H1 (cell line): ENCODE measurements around the gene MYO15A. TPM values are rescaled to one million over a fixed set of nuclear protein-coding genes. Genes with fewer than 3 reads are reported as not detected.

Source experiments
- ASH2L ChIP-seq: fragments of 200-600, 300-600 bp; sonication (generic); IDR thresholded peaks from one replicate; pipeline ENCODE4 v1.7.1; 2017; ENCODE audit warnings: low read length
- BRCA1 ChIP-seq: IDR thresholded peaks from 2 replicates; pipeline ENCODE4 v1.6.1; 2012; ENCODE audit warnings: low read depth, low read length, improper control_type of control experiment
- CBX8 ChIP-seq: fragments of 300-800, 300-1000 bp; sonication (generic); IDR thresholded peaks from 2 replicates; pipeline ENCODE4 v1.7.1; 2016; ENCODE audit warnings: low read depth, low read length, borderline replicate concordance
- CEBPB ChIP-seq: IDR thresholded peaks from 2 replicates; pipeline ENCODE4 v1.6.1; 2012; ENCODE audit warnings: low read depth, low read length
- CHD7 ChIP-seq: fragments of 300-600 bp; sonication (generic); IDR thresholded peaks from 2 replicates; pipeline ENCODE4 v1.7.1; 2012; ENCODE audit warnings: low read length, moderate library complexity, mild to moderate bottlenecking, inconsistent platforms; ENCODE audit not compliant: insufficient replicate concordance
- NRF1 ChIP-seq: IDR thresholded peaks from 2 replicates; pipeline ENCODE4 v1.6.1; 2011; ENCODE audit warnings: mild to moderate bottlenecking, low read depth, low read length, improper control_type of control experiment
- POU5F1 ChIP-seq: IDR thresholded peaks from 2 replicates; pipeline ENCODE4 v1.6.1; 2011; ENCODE audit warnings: low read depth, mild to moderate bottlenecking, low read length, moderate library complexity
- SUZ12 ChIP-seq: fragments of 200-600 bp; sonication (generic); IDR thresholded peaks from 2 replicates; pipeline ENCODE4 v1.6.1; 2012; ENCODE audit warnings: mild to moderate bottlenecking, inconsistent platforms, low read length, moderate library complexity, mixed read lengths
- ZNF274 ChIP-seq: IDR thresholded peaks from 2 replicates; pipeline ENCODE4 v1.7.0; 2012; ENCODE audit warnings: low read length, borderline replicate concordance; ENCODE audit errors: extremely low read depth
- polyA plus RNA-seq, 7 experiments: library from polyadenylated mRNA; depleted of rRNA in 3 of 7; stranded (reverse) in 5 of 7; unstranded in 2 of 7; fragments of >200 nt in 5 of 7; fragments of 200-250 nt in 2 of 7; gene quantifications; 1 replicate in 5 of 7; 2 replicates in 1 of 7; 4 replicates in 1 of 7; pipeline versions ENCODE4 v1.2.1 to v1.2.3, GENCODE V29; 2011 to 2013; ENCODE audit warnings: missing spikeins in 2 of 7, mixed read lengths in 2 of 7
- total RNA-seq: library from RNA; stranded (reverse); fragmentation: NEBNext Ultra II Directional; extraction: Animal tissue kit (Norgen Biotek cat#: 25700); gene quantifications from 2 replicates; pipeline ENCODE4 v1.2.1, GENCODE V29; 2021

MYO15A gene
- total and polyA plus RNA-seq, 2 of the 8 experiments (the other 6 are each of a cell fraction or from before 2014, with no cell fraction given) = 1.6 to 4.2 TPM

GRCh38 chr17:18087610-18088491 lies 20.7 kb upstream of the MYO15A start, which contains the start of gene DRG2 (continued):
- TF ChIP-seq CHD7 = no peak
- TF ChIP-seq ASH2L = peak; percentile 80
- TF ChIP-seq BRCA1 = no peak
- no peak for TF ChIP-seq ZNF274
- TF ChIP-seq CEBPB = no peak
- TF ChIP-seq POU5F1 = peak; percentile 24; the same call in 1 of the 2 replicates
- TF ChIP-seq SUZ12 = no peak
- no peak for TF ChIP-seq CBX8
- no peak for TF ChIP-seq NRF1
